Measurements from ENCODE around the gene ADCY2.

ADCY2 gene

DNA sequence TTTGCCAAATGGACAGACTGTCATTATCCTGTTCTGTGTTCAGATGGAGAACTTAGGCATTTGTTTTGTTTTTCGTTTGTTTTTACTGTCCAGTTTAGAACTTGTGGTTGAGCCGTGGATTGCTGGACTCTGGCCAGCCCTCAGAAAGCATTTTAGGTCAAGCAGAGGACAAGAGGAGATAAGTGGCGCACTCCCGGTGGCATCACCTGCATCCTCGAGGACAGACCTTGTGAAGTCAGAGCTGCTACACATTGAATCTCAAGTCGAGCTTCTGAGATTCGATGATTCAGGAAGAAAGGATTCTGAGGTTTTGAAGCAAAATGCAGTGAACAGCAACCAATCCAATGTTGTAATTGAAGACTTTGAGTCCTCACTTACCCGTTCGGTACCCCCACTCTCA is 481.9 kb downstream of the ADCY2 start:
- Histone ChIP-seq H3K4me1 (ENCODE audit: control insufficient read depth, insufficient read depth, low read length) (peaks cover 22% of the 10 kb centered on the region), H3K36me3 (ENCODE audit: control insufficient read depth, insufficient read depth, low read length) (peaks cover 19% of the 10 kb centered on the region), H3K9ac (ENCODE audit: low read length) (no peak overlapping the region), H3K4me3 (ENCODE audit: low read length) (no peak overlapping the region), H3K9me3 (ENCODE audit: control insufficient read depth, low read length) (no peaks in the 10 kb centered on the region), H3K27me3 (ENCODE audit: control insufficient read depth, insufficient read depth, low read length) (no peaks in the 10 kb centered on the region)

DNA sequence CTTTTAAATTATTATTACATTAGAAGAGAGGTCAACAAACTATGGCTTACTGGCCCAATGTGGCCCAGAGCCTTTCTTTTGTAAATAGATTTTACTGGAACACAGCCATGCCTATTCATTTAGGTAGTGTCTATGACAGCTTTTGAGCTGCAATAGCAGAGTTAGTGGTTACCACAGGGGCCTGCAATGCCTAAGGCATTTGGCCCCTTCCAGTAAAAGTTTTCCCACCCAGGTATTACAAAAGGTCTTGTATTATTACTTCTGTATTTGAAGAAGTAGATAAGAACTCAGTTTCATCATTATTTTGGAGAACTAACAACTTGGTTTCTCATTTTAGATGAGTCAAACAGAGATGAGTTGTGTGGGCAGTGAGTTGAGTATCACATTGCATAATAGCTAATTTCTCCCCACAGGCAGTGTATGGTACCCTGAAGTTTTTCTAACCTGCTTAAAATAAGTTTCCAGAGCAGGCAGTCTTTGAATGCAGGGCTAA is 482.5 kb downstream of the ADCY2 start:
- Histone ChIP-seq H3K27me3 (ENCODE audit: control insufficient read depth, insufficient read depth, low read length) (no peaks in the 10 kb centered on the region), H3K36me3 (ENCODE audit: control insufficient read depth, insufficient read depth, low read length) (peaks cover 19% of the 10 kb centered on the region), H3K9me3 (ENCODE audit: control insufficient read depth, low read length) (no peaks in the 10 kb centered on the region), H3K4me3 (ENCODE audit: low read length) (no peak overlapping the region), H3K9ac (ENCODE audit: low read length) (no peak overlapping the region), H3K4me1 (ENCODE audit: control insufficient read depth, insufficient read depth, low read length) (peaks cover 22% of the 10 kb centered on the region)

Data from mucosa of stomach (tissue), 1 donor.